KOPT-K1 (cell line): ENCODE data around the gene POLN.
A peak's percentile ranks its signal among the peaks of the same experiment; 100 is the strongest.

ENCODE experiments used
- H3K27ac ChIP-seq: fragments of 200-600 bp; sonication (generic); 2 replicates; pipeline ENCODE4 v1.5.1; 2016; ENCODE audit warnings: antibody characterized with exemption, mild to moderate bottlenecking, low read depth, low read length; ENCODE audit not compliant: poor library complexity, severe bottlenecking
- H3K36me3 ChIP-seq: fragments of 200-600 bp; sonication (generic); 2 replicates; pipeline ENCODE4 v1.5.1; 2017; ENCODE audit warnings: antibody characterized with exemption, mild to moderate bottlenecking, low read length, moderate library complexity; ENCODE audit not compliant: insufficient read depth
- H3K9me3 ChIP-seq: fragments of 200-600 bp; sonication (generic); 2 replicates; pipeline ENCODE4 v1.5.1; 2017; ENCODE audit warnings: antibody characterized with exemption, low read length, mild to moderate bottlenecking; ENCODE audit not compliant: insufficient read depth, poor library complexity, severe bottlenecking

POLN gene

DNA sequence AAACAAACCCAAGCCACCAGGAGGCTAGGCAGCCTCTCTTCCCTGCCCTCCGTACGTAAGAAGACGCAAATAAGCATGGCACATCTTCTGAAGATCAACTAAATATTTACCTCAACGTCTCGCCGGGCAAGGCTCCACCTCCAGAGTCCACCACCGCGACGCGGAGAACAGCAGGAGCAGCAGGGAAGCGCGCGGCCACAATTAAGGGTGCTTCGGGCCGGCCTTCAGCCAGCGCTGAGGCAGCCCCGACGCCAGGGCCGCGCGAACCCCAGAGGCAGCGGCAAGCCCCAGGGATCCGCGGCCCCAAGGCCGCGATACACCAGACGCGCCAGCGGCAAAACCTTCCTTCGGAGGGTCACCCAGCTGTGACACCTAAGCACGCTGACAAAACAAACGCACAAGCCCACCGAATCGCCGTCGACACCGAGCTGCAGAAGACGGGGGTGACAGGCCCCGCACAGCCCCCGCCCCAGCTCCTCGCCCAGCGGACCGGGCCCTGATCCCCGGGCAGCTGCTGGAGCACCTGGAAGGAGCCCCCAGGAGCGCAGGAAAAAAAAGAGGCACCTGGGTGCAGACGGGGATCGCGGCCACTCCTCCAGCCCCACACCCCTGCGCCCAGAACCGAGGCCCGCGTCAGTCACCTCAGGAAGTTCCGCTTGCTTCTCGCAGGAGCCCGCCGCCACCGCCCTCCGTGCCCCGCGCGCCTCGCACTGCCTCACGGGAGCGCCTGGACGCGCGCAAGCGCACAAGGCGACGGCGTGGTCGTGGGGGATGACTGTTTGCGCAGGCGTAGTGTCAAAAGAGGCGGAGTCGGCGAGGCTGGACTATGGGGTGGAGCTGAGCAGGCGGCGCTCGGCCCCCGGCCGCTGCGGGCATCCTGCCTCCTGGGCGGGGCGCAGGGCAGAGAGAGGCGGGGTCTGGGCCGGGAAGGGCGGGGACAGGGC is at the start of gene POLN, which contains the start of gene HAUS3:
TSS of gene POLN (minus strand) at position 712 of the 944 bp plus-strand sequence. CDS start 12,890 bp downstream, outside the sequence.
TSS of gene HAUS3 (minus strand) at position 712 of the 944 bp plus-strand sequence. CDS start 1,175 bp downstream, outside the sequence.
- Histone ChIP-seq H3K27ac (peak within 1 kb of the TSS; percentile 74), H3K36me3 (peaks cover 37% of the 10 kb centered on the region), H3K9me3 (no peaks in the 10 kb centered on the region)

DNA sequence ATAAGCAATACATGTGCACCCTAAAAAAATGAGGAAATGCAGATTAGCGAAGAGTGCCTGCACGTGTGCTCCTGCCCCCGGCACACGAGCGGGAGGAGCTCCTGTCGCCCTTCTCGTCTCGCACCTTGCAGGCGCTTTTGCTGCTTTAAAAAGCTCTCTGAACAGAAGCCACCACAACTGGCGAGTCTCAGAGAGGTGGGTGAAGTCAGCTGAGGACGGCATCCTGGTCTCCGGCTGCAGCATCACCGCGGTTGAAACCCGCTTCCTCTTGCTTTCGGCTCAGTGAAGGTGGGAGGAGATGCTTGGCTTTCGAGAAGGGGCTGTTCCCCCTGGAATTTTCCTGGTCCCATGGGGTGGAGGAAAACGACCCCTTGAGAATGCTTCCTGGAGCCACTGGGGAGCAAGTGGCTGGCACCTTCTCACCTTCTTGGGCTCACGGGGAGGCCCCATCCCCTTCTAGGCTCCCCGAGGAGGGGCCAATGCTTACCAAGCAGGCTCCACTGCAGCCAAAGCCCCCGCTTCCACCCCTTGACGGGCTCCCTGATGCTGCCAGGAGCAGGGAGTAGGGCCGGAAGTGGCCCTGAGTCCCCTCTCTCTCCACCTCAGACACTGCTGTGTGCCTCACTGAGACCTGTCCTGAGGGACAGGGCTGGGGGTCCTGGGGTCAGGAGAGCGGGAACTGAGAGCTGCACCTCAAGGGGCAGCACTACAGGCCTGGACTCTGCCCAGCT is 49.2 kb upstream of the POLN start:
- Histone ChIP-seq H3K9me3 (peaks cover 6% of the 10 kb centered on the region), H3K36me3 (no peaks in the 10 kb centered on the region), H3K27ac (peak overlapping the region; percentile 89)

DNA sequence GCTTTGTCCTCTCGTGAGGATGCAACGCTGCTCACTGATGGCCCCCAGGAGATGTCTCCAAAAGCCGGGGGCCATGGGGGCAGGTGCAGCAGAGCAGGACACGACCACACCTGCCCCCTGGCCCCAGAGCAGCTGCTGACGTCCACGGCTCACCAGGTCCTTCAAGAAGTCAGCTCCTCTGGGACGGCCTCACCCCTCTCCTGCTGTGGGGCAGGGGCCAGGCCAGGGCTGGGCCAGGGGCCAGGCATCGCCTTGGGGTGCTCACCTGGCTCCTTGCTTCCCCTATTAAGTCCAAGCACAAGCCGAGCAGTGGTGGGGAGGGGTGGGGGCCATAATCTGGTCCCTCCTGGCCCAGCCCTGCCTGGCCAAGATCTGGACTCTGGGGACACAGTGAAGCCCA is 48.6 kb upstream of the POLN start:
- Histone ChIP-seq H3K9me3 (peaks cover 6% of the 10 kb centered on the region), H3K36me3 (no peaks in the 10 kb centered on the region), H3K27ac (peak overlapping the region; percentile 89)

DNA sequence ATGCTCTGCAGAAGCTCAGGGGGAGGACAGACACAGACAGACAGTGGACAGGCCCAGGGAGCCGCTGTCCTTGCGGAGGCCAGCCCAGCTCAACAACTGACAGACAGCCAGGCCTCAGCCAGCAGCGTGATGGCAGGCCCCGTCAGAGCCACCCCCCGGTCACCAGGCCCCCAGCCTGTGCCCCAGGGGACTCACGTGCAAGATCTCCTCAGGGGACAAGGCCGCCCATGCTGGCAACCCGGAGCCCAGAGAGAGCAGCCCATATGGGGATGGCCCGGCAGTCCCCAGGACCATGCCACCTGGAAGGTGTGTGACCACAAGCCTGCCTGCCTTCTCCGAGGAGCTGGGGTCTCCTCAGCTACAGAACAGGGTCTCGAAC is 48.0 kb upstream of the POLN start:
- Histone ChIP-seq H3K27ac (peak overlapping the region; percentile 89), H3K36me3 (no peaks in the 10 kb centered on the region), H3K9me3 (peaks cover 6% of the 10 kb centered on the region)

DNA sequence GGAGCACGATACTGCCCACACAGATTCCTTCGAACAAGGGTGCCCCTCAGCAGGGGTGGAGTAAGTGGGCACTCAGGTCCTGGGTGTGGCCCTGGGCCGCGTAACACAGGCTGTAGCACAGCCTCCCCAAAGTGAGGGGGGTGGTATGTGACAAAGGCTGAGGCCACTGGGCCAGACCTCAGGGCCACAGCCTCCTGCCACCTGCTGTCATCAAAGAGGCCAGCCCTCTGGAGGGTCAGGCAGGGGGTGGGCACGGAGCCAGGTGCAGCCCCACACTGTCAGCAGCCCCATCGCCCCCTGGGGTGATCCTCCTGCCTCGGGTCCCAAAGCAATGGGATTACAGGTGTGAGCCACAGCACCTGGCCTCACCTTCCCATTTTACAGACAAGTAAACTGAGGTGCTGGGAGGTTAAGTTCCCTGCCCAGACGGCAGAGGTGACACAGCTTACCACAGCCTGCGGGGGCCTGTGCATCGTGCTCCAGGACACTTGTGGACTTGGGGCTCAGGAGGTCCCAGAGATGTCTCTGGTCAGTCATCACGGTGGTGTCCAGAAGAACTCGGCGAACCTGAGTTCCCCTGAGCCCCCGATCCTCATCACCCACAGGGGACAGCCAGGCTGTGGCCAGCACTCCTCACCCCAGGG is 47.5 kb upstream of the POLN start:
- Histone ChIP-seq H3K36me3 (no peaks in the 10 kb centered on the region), H3K27ac (peak overlapping the region; percentile 89), H3K9me3 (peaks cover 6% of the 10 kb centered on the region)

DNA sequence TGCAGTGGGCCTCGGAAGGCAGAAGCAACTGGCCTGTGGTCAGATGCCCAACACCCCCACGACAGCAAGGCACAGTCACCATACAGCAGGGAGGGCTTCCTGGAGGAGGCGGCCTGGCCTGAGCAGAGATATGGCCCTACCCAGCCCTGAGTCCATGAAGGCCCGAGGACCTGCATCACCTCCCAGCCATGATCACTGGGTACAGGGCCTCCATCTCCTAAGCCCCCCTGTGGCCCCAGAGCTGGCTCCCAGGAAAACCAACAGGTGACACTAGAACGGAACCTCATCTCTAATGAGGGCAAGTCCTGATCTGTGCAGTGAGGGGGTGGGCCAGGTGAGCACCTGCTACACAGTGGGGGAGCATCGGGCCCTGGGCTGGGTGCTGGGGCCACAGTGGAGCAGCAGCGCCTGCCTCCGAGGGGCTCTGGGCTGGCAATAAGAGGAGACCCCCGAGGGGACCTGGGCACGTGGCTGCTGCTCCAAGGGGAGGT is 46.2 kb upstream of the POLN start:
- Histone ChIP-seq H3K36me3 (no peaks in the 10 kb centered on the region), H3K27ac (no peak overlapping the region), H3K9me3 (no peaks in the 10 kb centered on the region)

DNA sequence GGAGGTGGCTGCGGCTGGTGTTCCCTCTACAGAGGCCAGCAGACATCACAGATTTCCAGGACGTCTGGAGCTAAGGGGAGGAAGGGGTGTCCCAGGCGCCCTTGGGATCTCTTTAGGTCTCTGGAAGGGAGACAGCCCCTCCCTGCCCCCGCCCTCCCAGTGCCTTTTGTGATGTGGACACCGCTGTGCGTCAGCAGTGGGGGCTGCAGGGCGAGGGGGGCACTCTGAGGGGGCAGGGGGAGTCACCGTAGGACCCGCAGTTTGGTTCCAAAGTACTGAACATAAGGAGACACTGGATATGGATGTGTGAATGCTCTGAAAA is 45.6 kb upstream of the POLN start:
- no peaks in the 10 kb centered on the region for H3K9me3 ChIP-seq
- H3K27ac ChIP-seq: no peak overlapping the region
- no peaks in the 10 kb centered on the region for H3K36me3 ChIP-seq

DNA sequence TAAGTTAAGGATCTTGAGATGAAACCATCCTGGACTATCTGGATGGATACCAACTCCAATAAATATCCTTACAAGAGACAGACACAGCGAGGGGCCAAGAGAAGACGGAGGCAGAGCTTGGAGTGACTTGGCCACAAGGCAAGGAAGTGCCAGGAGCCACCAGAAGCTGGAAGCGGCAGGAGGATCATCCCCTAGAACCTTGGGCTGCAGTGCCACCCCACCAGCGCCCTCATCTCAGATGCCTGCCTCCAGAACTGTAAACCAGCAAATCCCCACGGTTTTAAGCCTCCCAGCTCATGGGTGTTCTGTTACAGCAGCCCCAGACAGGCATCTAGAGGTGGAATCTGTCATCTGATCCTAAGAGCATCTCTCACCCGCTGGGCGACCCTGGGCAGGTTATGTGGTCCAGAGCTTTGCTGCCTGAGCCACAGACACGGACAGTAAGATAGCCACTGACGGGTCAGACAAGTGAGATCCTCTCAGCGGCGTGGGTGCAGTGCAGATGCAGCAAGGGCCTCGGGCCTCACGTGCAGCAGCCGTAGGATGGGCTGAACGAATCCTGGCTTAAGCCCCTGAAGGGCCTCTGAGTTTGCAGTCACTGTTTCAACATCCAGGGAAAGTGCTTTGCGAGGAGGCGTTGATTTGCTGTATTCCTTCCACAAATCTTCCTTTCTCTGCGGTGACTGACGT is 45.1 kb upstream of the POLN start:
- H3K9me3 ChIP-seq: no peaks in the 10 kb centered on the region
- no peak overlapping the region for H3K27ac ChIP-seq
- H3K36me3 ChIP-seq: no peaks in the 10 kb centered on the region

DNA sequence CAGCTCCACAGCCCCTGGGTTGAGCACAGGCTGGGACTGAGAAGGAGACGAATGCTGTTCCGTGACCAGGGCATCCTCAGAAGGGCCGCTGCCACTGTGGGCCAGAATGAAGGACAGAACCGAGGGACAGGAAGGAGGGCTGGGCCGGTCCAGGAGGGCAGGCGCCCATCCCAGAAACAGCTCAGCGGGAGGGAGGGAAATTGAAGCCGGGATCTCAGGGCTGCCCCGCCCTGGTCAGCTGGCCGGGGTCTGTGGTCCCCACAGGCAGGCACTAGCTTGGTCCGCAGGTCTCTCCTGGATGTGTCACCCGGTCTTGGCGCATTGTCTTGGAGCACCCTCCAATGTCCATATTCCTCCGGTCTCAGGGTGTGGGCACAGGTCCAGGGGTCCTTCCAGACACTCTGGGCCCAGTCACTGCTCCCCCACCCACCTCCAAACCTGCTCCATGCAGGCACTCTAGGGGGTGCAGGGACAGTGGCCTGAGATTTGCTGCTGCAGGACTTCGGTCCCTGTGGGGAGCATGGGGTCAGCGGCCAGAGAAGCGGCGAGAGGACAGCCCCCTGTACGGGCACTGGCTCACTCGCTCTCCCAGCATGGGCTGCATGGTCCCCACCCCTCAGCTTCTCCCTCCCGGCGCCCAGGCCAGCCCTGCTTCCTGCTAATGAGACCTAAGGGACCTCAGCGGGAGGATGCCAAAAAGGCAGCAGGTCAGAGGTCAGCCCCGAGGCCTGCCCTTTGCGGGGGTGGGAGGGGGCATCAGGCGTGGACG is 43.9 kb upstream of the POLN start:
- Histone ChIP-seq H3K9me3 (no peaks in the 10 kb centered on the region), H3K36me3 (no peaks in the 10 kb centered on the region), H3K27ac (peak overlapping the region; percentile 50)

DNA sequence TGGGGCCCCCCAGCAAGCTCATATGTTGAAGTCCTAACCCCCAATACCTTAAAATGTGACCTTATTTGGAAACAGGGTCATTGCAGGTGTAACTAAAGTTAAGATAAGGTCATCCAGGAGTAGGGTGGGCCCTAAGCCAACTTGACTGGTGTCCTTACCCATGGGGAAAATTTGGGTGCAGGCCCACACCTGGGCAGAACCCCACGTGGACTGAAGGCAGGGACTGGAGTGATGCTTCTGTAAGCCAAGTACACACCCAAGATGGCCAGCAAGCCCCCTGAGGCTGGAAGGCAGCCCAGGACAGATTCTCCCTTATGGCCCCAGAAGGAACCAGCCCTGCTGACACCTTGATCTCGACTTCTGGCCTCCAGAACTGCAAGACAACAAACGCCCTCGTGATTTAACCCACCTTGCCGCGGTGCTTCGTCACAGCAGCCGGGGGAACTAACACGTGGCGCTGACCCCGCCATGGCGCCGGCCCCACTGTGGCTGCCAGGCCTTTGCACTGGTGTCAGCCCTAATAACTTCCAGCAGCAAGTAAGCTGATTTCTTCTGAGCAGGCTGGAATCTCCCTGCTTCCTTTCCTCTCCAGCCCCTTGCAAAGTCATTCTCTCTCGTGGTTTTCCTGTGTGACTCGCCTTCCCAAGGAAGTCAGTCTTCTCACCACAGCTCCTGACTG is 43.2 kb upstream of the POLN start:
- Histone ChIP-seq H3K27ac (peak overlapping the region; percentile 50), H3K9me3 (no peaks in the 10 kb centered on the region), H3K36me3 (no peaks in the 10 kb centered on the region)

DNA sequence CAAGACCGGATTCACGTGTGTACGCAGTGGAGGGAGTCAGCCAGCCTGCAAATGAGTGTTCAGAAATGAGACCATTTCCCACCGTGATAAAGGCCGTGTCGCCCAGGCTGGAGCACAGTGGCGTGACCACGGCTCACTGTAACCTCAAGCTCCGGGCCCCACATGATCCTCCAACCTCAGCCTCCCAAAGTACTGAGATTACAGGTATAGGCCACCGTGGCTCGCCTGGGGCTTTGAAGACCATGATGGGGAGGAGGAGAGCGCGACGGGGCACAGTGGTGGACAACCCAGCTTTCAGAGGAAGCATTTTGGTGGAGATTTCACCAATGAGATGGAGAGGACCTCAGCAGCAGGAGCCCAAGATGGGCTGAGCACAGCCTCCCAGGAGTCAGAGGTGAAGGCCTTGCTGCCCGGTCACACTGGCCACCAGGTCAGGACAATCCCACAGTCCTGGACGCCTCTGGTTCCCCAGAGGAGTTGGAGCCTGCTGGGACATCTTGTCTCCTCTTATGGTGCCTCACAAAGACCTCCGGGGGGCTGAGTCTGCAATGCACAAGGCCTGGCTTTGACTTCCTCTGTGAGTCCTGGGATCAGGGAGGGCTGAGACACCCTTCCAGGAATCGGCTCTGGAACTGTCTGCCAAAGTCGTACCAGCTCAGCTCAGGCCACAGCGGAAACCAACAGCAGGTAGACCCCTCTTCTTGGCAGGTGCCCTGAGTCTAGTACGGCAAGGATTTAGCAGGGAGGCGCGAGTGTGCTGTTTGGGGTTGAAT is 42.4 kb upstream of the POLN start:
- H3K27ac ChIP-seq: peak overlapping the region; percentile 50
- H3K9me3 ChIP-seq: no peaks in the 10 kb centered on the region
- no peaks in the 10 kb centered on the region for H3K36me3 ChIP-seq

DNA sequence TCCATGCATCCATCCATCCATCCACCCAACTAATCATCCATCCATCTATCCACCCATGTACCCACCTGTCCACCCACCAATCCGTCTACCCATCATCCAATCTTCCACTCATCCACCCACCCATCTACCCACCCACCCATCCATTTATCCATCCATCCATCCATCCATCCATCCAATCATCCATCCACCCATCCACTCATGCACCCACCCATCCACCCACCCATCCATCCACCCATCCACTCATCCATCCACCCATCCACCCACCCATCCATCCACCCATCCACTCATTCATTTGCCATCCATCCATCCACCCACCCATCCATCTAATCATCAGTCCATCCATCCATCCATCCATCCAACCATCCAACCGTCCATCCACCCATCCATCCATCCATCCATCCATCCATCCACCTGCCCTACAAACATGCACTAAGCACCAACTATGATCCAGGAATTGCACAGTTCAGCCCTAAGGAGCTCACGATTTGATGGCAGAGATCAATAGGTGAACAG is 41.3 kb upstream of the POLN start:
- no peaks in the 10 kb centered on the region for H3K36me3 ChIP-seq
- peak overlapping the region; percentile 100 for H3K27ac ChIP-seq
- no peaks in the 10 kb centered on the region for H3K9me3 ChIP-seq
